Loucy (cell line): ENCODE results near the gene WDR19.

Experiments used
- H2AFZ ChIP-seq: fragments of 200-600 bp; sonication (generic); 2 replicates; pipeline ENCODE4 v1.6.0; 2016; ENCODE audit warnings: antibody characterized with exemption, mild to moderate bottlenecking, low read length, moderate library complexity
- H3F3A ChIP-seq: fragments of 200-600 bp; 2 replicates; pipeline ENCODE4 v1.6.0; 2016; ENCODE audit warnings: antibody characterized with exemption, low read depth, mild to moderate bottlenecking
- H3K27me3 ChIP-seq: fragments of 200-600 bp; sonication (generic); 2 replicates; pipeline ENCODE4 v1.6.1; 2014; ENCODE audit warnings: low read length, mild to moderate bottlenecking; ENCODE audit not compliant: insufficient read depth, poor library complexity, severe bottlenecking
- H3K36me3 ChIP-seq: fragments of 200-600 bp; sonication (generic); 2 replicates; pipeline ENCODE4 v1.6.1; 2016; ENCODE audit warnings: low read length; ENCODE audit not compliant: insufficient read depth
- H3K4me1 ChIP-seq: fragments of 200-600 bp; sonication (generic); 2 replicates; pipeline ENCODE4 v1.5.1; 2014; ENCODE audit warnings: low read length, mild to moderate bottlenecking; ENCODE audit not compliant: insufficient read depth, poor library complexity, severe bottlenecking
- H3K4me2 ChIP-seq: fragments of 200-600 bp; sonication (generic); 2 replicates; pipeline ENCODE4 v1.6.0; 2014; ENCODE audit warnings: antibody characterized with exemption, low read length, low read depth, mild to moderate bottlenecking; ENCODE audit not compliant: poor library complexity, severe bottlenecking
- H3K4me3 ChIP-seq: fragments of 200-600 bp; sonication (generic); 2 replicates; pipeline ENCODE4 v1.5.1; 2014; ENCODE audit warnings: low read length, mild to moderate bottlenecking, mixed read lengths; ENCODE audit not compliant: poor library complexity, severe bottlenecking
- H3K79me2 ChIP-seq: fragments of 200-600 bp; sonication (generic); 2 replicates; pipeline ENCODE4 v1.6.1; 2014; ENCODE audit warnings: low read length; ENCODE audit not compliant: insufficient read depth
- H3K9ac ChIP-seq: fragments of 200-600 bp; sonication (generic); 2 replicates; pipeline ENCODE4 v1.6.0; 2014; ENCODE audit warnings: mild to moderate bottlenecking, low read depth, low read length, moderate library complexity; ENCODE audit not compliant: poor library complexity, severe bottlenecking
- H3K9me2 ChIP-seq: fragments of 200-600 bp; sonication (generic); replicated peaks from 2 replicates; pipeline ENCODE4 v1.6.1; 2016; ENCODE audit warnings: low read depth, low read length, mixed read lengths
- H3K9me3 ChIP-seq: fragments of 200-600 bp; sonication (generic); 2 replicates; pipeline ENCODE4 v1.6.1; 2014; ENCODE audit warnings: mild to moderate bottlenecking, antibody characterized with exemption, low read length, low read depth; ENCODE audit not compliant: insufficient read depth
- H4K20me1 ChIP-seq: fragments of 200-600 bp; sonication (generic); 2 replicates; pipeline ENCODE4 v1.6.0; 2014; ENCODE audit warnings: antibody characterized with exemption, low read length, mild to moderate bottlenecking; ENCODE audit not compliant: insufficient read depth, poor library complexity, severe bottlenecking
- CTCF ChIP-seq: fragments of 200-600 bp; sonication (generic); conservative IDR thresholded peaks from 2 replicates; pipeline ENCODE4 v1.5.1; 2014; ENCODE audit warnings: mild to moderate bottlenecking, antibody characterized with exemption, low read length
- EZH2phosphoT487 ChIP-seq: fragments of 200-600 bp; IDR thresholded peaks from 2 replicates; pipeline ENCODE4 v1.6.1; 2018; ENCODE audit warnings: antibody characterized with exemption, mild to moderate bottlenecking, moderate library complexity, borderline replicate concordance

Gene WDR19

GRCh38 chr4:39278476-39278875 lies 96.1 kb downstream of the WDR19 start:
- Histone ChIP-seq H2AFZ (no peak overlapping the region), H3K36me3 (no peaks in the 10 kb centered on the region), H3K27me3 (no peaks in the 10 kb centered on the region), H3K9ac (no peak overlapping the region), H3K9me3 (no peaks in the 10 kb centered on the region), H3K4me2 (no peak overlapping the region), H3K79me2 (no peaks in the 10 kb centered on the region), H3K4me3 (no peak overlapping the region), H3F3A (no peaks in the 10 kb centered on the region), H3K4me1 (no peaks in the 10 kb centered on the region), H3K9me2 (no peaks in the 10 kb centered on the region), H4K20me1 (no peaks in the 10 kb centered on the region)
- TF ChIP-seq CTCF (no peak), EZH2phosphoT487 (no peak)

- Histone ChIP-seq H4K20me1 (no peaks in the 10 kb centered on the region), H3F3A (no peaks in the 10 kb centered on the region), H3K4me2 (no peak overlapping the region), H3K4me3 (no peak overlapping the region), H2AFZ (no peak overlapping the region), H3K36me3 (no peaks in the 10 kb centered on the region), H3K9me2 (no peaks in the 10 kb centered on the region), H3K79me2 (no peaks in the 10 kb centered on the region), H3K27me3 (no peaks in the 10 kb centered on the region), H3K9ac (no peak overlapping the region), H3K9me3 (no peaks in the 10 kb centered on the region), H3K4me1 (no peaks in the 10 kb centered on the region)
- no peak for TF ChIP-seq EZH2phosphoT487
- no peak for TF ChIP-seq CTCF
These were observed 97.1 kb downstream of the WDR19 start for GRCh38 chr4:39279416-39279815.

GRCh38 chr4:39280770-39281169 lies 98.4 kb downstream of the WDR19 start:
- Histone ChIP-seq H3K9me2 (no peaks in the 10 kb centered on the region), H3K4me1 (no peaks in the 10 kb centered on the region), H3K4me3 (no peak overlapping the region), H4K20me1 (no peaks in the 10 kb centered on the region), H3K36me3 (no peaks in the 10 kb centered on the region), H2AFZ (no peak overlapping the region), H3K79me2 (no peaks in the 10 kb centered on the region), H3K27me3 (no peaks in the 10 kb centered on the region), H3K9ac (no peak overlapping the region), H3F3A (no peaks in the 10 kb centered on the region), H3K9me3 (no peaks in the 10 kb centered on the region), H3K4me2 (no peak overlapping the region)
- TF ChIP-seq CTCF: no peak
- TF ChIP-seq EZH2phosphoT487: no peak
